Measurements from ENCODE around the gene MSN.

- TF ChIP-seq CTCF (IDR thresholded peaks at IDR 0.05) (no peak), EP300 (IDR thresholded peaks at IDR 0.05) (no peak)
These were observed 32.1 kb upstream of the MSN start for GRCh38 chrX:65635378-65635777.
